Mucosa of rectum (tissue), 2 donors: Measurements from ENCODE around the gene TBC1D8B.
A peak's percentile ranks its signal among the peaks of the same experiment; 100 is the strongest.
"Not testable (repeated sequence)": the region's sequence is repeated elsewhere in the genome, so short reads cannot be mapped to it uniquely, and the experiment has no call there.

Experiments
- H3K27ac ChIP-seq, 2 donors: one replicate each; pipeline ENCODE4 v1.7.0; 2013; ENCODE audit warnings: inconsistent platforms in 2 of 2, low read depth in 2 of 2, low read length in 2 of 2
- H3K27me3 ChIP-seq, 2 donors: one replicate each; pipeline ENCODE4 v1.7.0; 2013; ENCODE audit warnings: low read length in 2 of 2; ENCODE audit not compliant: control insufficient read depth in 2 of 2, insufficient read depth in 2 of 2
- H3K36me3 ChIP-seq, 2 donors: one replicate each; pipeline ENCODE4 v1.7.0; 2013; ENCODE audit warnings: low read length in 2 of 2; ENCODE audit not compliant: control insufficient read depth in 2 of 2, insufficient read depth in 2 of 2
- H3K4me1 ChIP-seq, 2 donors: one replicate each; pipeline ENCODE4 v1.7.0; 2013; ENCODE audit warnings: low read length in 2 of 2, mild to moderate bottlenecking in 1 of 2; ENCODE audit not compliant: control insufficient read depth in 2 of 2, insufficient read depth in 2 of 2
- H3K4me3 ChIP-seq, 2 donors: one replicate each; pipeline ENCODE4 v1.7.0; 2013; ENCODE audit warnings: low read length in 2 of 2
- H3K9ac ChIP-seq, 2 donors: one replicate each; pipeline ENCODE4 v1.7.0; 2013; ENCODE audit warnings: low read length in 2 of 2, low read depth in 1 of 2, mild to moderate bottlenecking in 1 of 2
- H3K9me3 ChIP-seq, 2 donors: one replicate each; pipeline ENCODE4 v1.7.0; 2013; ENCODE audit warnings: low read length in 2 of 2; ENCODE audit not compliant: control insufficient read depth in 2 of 2
- donor health status: healthy.
- donor health status: Normal muscosa, but diverticular disease.

The TBC1D8B gene

DNA sequence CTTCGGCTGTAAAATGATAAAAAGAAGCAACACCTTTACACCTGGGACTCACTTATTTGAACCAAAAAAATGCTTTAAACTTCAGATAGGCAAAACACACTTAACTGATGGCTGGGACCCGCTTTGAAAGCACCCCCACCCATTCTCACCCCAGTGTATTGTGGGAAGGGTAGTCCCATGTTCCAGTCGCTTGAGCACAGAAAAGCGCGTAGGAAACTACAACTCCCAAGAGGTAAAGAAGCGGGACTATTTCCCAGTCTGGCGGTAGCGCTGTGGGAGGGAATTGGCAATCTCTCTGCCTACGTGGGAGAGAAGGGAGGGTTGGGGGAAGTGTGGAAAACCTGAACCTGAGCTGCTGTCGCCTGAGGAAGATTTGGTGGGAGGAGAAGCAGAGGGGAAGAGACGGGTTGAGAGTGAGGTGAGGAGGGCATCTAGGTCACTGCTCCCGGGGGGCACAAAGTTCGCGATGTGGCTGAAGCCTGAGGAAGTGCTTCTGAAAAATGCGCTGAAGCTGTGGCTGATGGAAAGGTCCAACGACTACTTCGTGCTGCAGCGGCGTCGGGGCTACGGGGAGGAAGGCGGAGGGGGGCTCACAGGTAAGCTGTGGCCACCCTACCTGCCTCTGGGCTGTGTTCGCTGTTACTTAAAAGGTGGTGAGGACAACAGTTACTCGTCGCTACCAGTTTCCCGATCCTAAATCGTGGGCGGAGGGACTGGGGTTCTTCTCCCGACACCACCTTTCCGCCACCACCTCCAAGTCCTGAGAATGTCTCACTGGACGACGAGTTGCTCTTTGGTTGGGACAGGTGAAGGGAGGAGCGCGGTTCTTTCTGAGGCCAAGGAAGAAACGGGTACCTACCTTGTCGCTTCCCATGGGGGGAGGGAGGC lies at the start of gene TBC1D8B:
Gene TBC1D8B (plus strand): TSS at position 286 of the 888 bp plus-strand sequence. CDS start 181 bp downstream, at position 467.
- Histone ChIP-seq H3K9me3 (no peaks in the 10 kb centered on the region), H3K36me3 (no peaks in the 10 kb centered on the region), H3K4me3 (peak within 1 kb of the TSS; percentile 82 to 86), H3K4me1 (peaks cover 0 to 4% of the 10 kb centered on the region in 2 donors), H3K9ac (peak within 1 kb of the TSS; percentile 79 to 81), H3K27ac (peak within 1 kb of the TSS; percentile 61 to 77), H3K27me3 (peaks cover 2% of the 10 kb centered on the region in 2 donors)

DNA sequence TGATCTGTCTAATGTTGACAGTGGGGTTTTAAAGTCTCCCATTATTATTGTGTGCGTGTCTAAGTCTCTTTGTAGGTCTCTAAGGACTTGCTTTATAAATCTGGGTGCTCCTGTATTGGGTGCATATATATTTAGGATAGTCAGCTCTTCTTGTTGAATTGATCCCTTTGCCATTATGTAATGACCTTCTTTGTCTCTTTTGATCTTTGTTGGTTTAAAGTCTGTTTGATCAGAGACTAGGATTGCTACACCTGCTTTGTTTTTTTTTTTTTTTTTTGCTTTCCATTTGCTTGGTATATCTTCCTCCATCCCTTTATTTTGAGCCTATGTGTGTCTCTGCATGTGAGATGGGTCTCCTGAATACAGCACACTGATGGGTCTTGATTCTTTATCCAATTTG lies 33.2 kb upstream of the TBC1D8B start:
- H3K9ac ChIP-seq, H3K36me3 ChIP-seq, H3K4me1 ChIP-seq, H3K4me3 ChIP-seq, H3K9me3 ChIP-seq, H3K27ac ChIP-seq, H3K27me3 ChIP-seq: not testable (repeated sequence)

DNA sequence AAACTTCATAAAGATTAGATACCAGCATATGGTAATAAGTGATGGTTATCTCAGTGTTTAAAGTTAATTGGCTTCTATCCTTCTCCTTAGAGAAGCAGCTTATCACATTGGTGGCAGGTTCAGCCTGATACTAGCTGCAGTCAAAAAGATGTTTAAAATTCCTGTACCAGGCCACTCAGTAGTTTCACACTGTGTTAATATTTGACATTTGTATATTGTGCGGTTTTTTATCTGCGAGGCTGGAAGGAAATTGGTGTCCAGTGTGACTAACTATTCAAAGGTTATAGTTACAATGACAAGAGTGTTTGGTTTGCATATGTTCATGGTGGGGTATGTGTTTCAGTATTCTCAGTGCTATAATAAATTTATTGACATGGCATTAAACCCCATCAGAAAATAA lies 27.5 kb upstream of the TBC1D8B start:
- Histone ChIP-seq H3K4me1 (peaks cover 0 to under 1% of the 10 kb centered on the region in 2 donors), H3K9ac (no peak overlapping the region), H3K27me3 (no peaks in the 10 kb centered on the region), H3K4me3 (no peak overlapping the region), H3K9me3 (no peaks in the 10 kb centered on the region), H3K36me3 (no peaks in the 10 kb centered on the region), H3K27ac (no peak overlapping the region)

DNA sequence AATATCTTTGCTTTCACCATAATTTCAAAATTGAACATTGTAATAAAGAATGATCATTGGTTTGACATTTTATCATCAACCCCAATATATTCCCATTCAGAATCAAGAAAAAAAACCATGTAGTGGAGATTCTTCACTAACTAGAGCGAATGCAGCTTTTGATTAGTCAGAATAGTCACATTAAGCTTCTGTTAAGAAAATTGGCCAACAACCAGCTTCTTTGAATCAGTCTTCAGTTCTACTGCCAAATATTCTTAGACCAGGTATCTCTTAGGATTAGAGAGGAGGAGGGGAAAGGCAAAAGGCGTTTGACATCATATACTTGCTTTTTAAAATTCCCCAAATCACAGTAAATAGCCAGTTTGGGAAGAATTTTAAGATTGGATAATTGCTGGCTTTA lies 22.2 kb upstream of the TBC1D8B start:
- H3K36me3 ChIP-seq = no peaks in the 10 kb centered on the region
- H3K27me3 ChIP-seq = peaks cover 0 to 3% of the 10 kb centered on the region in 2 donors

DNA sequence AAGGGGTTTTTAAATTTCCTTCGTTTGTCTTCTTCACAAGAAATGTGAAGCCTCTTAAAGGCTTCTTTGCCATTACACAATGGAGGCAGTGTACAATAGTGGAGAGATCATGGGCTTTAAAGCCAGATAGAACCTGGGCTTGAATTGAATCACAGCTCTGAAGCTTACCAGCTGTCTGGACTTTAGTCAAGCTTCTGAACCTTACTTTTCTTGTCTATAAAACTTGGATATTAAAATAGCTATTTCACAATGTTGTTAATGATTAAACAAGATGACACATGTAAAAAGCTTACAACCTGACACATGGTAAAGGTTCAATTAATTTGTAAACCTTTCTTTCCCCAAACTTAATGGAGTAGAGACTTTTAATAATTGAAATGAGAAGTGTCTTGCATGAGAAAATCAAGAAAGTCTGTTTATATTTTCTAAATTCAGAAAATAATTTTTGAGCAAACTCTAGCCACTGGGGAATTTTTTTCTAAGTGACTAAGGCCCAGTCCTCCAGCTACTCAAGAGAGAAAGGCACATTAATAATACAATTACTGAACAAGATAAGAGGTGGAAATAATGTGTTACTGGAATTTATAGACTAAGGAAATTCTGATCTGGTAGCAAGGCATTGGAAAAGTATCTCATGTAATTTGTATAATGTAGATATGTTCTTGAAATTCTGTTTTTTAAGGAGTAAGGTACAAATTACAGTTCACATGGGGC lies 21.7 kb upstream of the TBC1D8B start:
- Histone ChIP-seq H3K9ac (no peak overlapping the region), H3K4me1 (peaks cover 2 to 4% of the 10 kb centered on the region in 2 donors), H3K27ac (no peak overlapping the region), H3K9me3 (no peaks in the 10 kb centered on the region), H3K27me3 (peaks cover 0 to 3% of the 10 kb centered on the region in 2 donors), H3K4me3 (no peak overlapping the region), H3K36me3 (peaks cover 0 to 1% of the 10 kb centered on the region in 2 donors)

More for the DNA sequence above, 22.2 kb upstream of the TBC1D8B start:
- no peak overlapping the region for H3K4me3 ChIP-seq
- no peak overlapping the region for H3K9ac ChIP-seq
- peak overlapping the region in 1 of 2 donors; percentile 41 for H3K27ac ChIP-seq
- H3K4me1 ChIP-seq = peaks cover 2 to 4% of the 10 kb centered on the region in 2 donors
- no peaks in the 10 kb centered on the region for H3K9me3 ChIP-seq

DNA sequence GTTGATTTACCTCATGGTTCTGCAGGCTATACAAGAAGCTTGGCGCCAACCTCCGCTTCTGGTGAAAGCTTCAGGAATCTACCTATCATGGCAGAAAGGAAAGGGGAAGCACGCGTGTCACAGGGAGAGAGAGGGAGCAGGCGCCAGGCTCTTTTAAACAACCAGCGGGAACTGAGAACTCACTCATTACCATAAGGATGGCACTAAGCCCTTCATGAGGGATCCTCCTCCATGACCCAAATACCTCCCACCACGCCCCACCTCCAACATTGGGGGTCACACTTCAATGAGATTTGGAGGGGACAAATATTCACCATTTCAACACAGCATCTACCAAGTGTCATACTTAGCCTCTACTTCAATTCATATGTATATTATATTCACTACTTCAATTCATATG lies 18.8 kb upstream of the TBC1D8B start:
- peaks cover 0 to 3% of the 10 kb centered on the region in 2 donors for H3K36me3 ChIP-seq
- no peak overlapping the region for H3K9ac ChIP-seq
- peaks cover 0 to 3% of the 10 kb centered on the region in 2 donors for H3K27me3 ChIP-seq
- no peaks in the 10 kb centered on the region for H3K9me3 ChIP-seq
- H3K4me3 ChIP-seq = no peak overlapping the region
- H3K4me1 ChIP-seq = peaks cover 2 to 4% of the 10 kb centered on the region in 2 donors
- no peak overlapping the region for H3K27ac ChIP-seq

DNA sequence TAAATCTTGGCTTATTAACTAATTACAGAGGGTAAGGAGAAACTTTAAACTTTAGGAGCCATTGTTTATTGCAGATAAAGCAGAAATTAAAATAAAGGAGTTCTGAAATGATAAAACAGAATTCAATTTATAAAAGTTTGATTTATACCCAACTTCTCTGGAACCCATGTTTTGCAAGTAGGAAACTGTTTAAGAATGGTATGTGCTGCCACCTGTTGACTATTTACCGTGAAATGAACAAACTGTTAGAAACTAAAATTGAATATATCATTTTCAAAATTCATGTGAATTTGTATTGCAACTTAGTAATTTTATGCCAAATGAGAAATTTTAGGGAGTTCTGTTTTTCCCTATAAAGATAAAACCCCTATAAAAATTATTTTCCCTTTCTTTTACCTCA lies 11.0 kb upstream of the TBC1D8B start:
- H3K36me3 ChIP-seq = no peaks in the 10 kb centered on the region
- H3K27me3 ChIP-seq = no peaks in the 10 kb centered on the region
- no peak overlapping the region for H3K27ac ChIP-seq

DNA sequence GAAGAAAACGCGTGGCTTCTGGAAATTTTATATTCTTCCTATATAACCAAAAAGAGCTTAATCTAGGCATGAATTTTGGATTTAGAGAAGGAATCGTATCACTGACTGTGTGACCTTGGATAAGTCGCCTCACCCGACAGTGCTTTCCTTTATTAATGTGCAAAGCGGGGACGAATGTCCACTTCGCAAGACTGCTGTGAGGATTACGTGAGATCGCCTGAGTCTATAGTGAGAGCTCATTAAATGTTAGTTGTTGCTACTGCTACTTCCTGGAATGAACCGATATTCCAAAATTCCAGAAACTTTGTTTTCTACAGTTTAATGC lies 448 bp upstream of the TBC1D8B start:
- no peaks in the 10 kb centered on the region for H3K9me3 ChIP-seq
- no peaks in the 10 kb centered on the region for H3K36me3 ChIP-seq
- H3K4me1 ChIP-seq = peaks cover 0 to 4% of the 10 kb centered on the region in 2 donors
- peak overlapping the region; percentile 34 to 50 for H3K27ac ChIP-seq
- peaks cover 2% of the 10 kb centered on the region in 2 donors for H3K27me3 ChIP-seq
- peak overlapping the region; percentile 82 to 86 for H3K4me3 ChIP-seq
- H3K9ac ChIP-seq = peak overlapping the region; percentile 18 to 44

More for the DNA sequence above, 11.0 kb upstream of the TBC1D8B start:
- H3K4me3 ChIP-seq = no peak overlapping the region
- H3K9ac ChIP-seq = no peak overlapping the region
- no peaks in the 10 kb centered on the region for H3K4me1 ChIP-seq
- H3K9me3 ChIP-seq = no peaks in the 10 kb centered on the region

DNA sequence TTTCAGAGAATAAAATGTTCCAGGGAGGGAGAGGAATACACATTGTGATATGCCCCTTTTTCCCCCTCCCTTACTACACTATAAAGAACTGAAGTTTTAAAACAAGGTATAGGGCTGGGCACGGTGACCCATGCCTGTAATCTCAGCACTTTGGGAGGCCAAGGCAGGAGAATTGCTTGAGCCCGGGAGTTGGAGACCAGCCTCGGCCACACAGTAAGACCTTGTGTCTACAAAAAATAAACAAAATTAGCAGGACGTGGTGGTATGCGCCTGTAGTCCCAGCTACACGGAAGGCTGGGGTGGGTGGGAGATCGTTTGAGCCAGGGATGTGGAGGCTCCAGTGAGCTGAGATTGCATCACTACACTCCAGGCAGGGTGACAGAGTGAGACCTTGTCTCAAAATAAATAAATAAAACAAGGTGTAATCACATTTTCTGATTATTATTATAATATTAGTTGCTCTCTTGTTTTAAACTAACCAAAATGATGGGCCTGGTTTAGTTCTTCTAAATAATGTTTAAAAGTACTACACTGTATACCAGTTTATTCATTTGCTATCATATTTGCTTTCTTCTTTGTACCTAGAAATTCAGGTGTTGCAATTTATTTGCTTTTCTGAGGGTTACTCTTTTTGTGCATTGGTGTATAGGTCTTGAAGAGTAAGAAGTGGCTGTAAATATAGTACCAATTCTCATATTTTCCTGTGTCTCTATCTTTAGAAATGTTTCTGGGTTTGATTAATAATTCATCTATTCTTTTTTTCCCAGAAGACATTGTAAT lies 8.8 kb downstream of the TBC1D8B start:
- H3K9me3 ChIP-seq = no peaks in the 10 kb centered on the region
- H3K9ac ChIP-seq = no peak overlapping the region
- H3K4me1 ChIP-seq = no peaks in the 10 kb centered on the region
- no peaks in the 10 kb centered on the region for H3K36me3 ChIP-seq
- H3K27me3 ChIP-seq = no peaks in the 10 kb centered on the region
- no peak overlapping the region for H3K27ac ChIP-seq
- H3K4me3 ChIP-seq = no peak overlapping the region
